T-helper 22 cell (primary cell): ENCODE measurements around the gene BBOX1.

Source experiments
- DNase-seq: peaks from one replicate; pipeline ENCODE4 v3.0.0-alpha.2; 2020; ENCODE audit warnings: low read depth

BBOX1 gene

GRCh38 chr11:27025957-27026733 lies 14.5 kb upstream of the BBOX1 start:
- DNase-seq: no peak

- DNase-seq: no peak
Observed at GRCh38 chr11:27028561-27028965, 12.1 kb upstream of the BBOX1 start.

- DNase-seq: no peak
Observed at GRCh38 chr11:27029966-27030365, 10.6 kb upstream of the BBOX1 start.

GRCh38 chr11:27031754-27032153 lies 8.9 kb upstream of the BBOX1 start:
- no peak for DNase-seq

GRCh38 chr11:27039873-27040272 lies 742 bp upstream of the BBOX1 start:
- no peak for DNase-seq

GRCh38 chr11:27041141-27041899 lies 705 bp downstream of the BBOX1 start:
- no peak for DNase-seq

- no peak for DNase-seq
Observed at GRCh38 chr11:27046956-27047355, 6.3 kb downstream of the BBOX1 start.

- DNase-seq: no peak
Observed at GRCh38 chr11:27052668-27053067, 12.1 kb downstream of the BBOX1 start.

GRCh38 chr11:27055065-27055682 lies 14.6 kb downstream of the BBOX1 start:
- DNase-seq: no peak

- DNase-seq: no peak
Observed at GRCh38 chr11:27057091-27057780, 16.6 kb downstream of the BBOX1 start.

GRCh38 chr11:27058456-27058855 lies 17.8 kb downstream of the BBOX1 start:
- DNase-seq: no peak

- DNase-seq: no peak
Observed at GRCh38 chr11:27059431-27059830, 18.8 kb downstream of the BBOX1 start.

GRCh38 chr11:27060816-27061460 lies 20.3 kb downstream of the BBOX1 start:
- no peak for DNase-seq

GRCh38 chr11:27061461-27061821 lies 20.8 kb downstream of the BBOX1 start:
- no peak for DNase-seq

GRCh38 chr11:27064086-27064485 lies 23.5 kb downstream of the BBOX1 start:
- DNase-seq: no peak

GRCh38 chr11:27075192-27075591 lies 34.6 kb downstream of the BBOX1 start:
- DNase-seq: no peak

GRCh38 chr11:27075655-27076054 lies 35.0 kb downstream of the BBOX1 start:
- DNase-seq: no peak

GRCh38 chr11:27076121-27076589 lies 35.5 kb downstream of the BBOX1 start:
- DNase-seq: no peak

- DNase-seq: no peak
Observed at GRCh38 chr11:27081056-27081455, 40.4 kb downstream of the BBOX1 start.

GRCh38 chr11:27083241-27083640 lies 42.6 kb downstream of the BBOX1 start:
- DNase-seq: no peak

- DNase-seq: no peak
Observed at GRCh38 chr11:27083782-27084181, 43.2 kb downstream of the BBOX1 start.

- no peak for DNase-seq
Observed at GRCh38 chr11:27084518-27084917, 43.9 kb downstream of the BBOX1 start.
